NCI-H2227 (cell line): ENCODE data around the gene SPANXN1.
"Not testable (repeated sequence)": the region's sequence is repeated elsewhere in the genome, so short reads cannot be mapped to it uniquely, and the experiment has no call there.

Source experiments
- DNase-seq: peaks from one replicate; lab custom pipeline; 2025; ENCODE audit not compliant: unreplicated experiment; lab: John Stamatoyannopoulos, UW

The SPANXN1 gene, protein sequence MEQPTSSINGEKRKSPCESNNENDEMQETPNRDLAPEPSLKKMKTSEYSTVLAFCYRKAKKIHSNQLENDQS

DNA sequence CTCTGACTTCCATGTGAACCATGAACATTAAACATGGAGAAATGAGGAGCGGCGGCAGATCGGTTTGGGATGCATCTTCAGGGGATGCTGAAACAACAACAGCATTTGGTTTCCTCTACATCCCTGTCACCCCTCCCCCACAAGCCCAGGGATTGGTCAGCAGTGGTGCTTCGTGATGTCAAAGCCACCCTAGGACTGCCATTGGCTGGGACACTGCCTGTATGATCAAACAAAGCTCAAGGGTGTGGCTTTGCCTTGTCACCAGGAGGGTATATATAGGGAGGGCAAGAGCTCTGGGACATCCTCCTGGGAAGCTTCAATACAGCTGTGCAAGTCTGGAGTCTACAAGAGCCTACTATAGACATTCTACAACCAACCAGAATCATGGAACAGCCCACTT, at the start of gene SPANXN1:
TSS of gene SPANXN1 (plus strand) at position 301 of the 400 bp plus-strand sequence. CDS start at position 385, 84 bp downstream.
- DNase-seq = not testable (repeated sequence)

DNA sequence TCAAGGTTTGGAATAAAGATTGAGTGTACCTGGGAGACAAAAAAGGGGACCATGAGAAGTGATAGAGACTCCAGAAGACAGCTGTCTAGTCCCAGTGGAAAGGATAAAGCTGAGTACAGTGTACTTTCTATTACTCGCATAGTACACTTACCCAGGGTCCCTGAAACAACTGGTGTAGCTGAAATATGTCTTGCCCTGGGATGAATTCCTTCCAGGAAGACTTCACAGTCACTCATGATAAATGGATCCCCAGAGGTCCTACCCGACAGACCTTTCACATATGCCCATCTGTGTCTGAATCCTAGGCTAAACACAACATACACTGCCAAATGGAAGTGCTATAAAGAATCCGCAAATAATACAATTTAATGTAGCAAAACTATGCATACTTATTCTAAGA, 48.2 kb upstream of the SPANXN1 start:
- no peak for DNase-seq

DNA sequence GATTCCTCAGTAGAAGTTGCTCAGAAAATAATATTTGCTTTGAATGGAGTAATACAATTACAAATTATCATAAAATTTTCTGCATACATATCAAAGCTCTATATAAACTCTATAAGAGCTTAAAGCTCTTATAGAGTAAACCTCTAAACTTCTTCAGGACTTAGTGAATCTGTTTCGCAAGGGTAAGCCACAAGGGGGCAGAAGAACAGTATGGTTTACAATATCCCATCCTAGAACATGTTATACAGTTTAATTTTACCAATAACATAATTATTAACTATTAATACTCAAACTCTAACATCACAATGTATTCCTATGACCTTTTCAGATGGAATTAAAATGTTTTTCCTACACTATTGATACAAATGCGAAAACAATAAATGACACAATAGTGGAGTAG, 33.8 kb upstream of the SPANXN1 start:
- no peak for DNase-seq

DNA sequence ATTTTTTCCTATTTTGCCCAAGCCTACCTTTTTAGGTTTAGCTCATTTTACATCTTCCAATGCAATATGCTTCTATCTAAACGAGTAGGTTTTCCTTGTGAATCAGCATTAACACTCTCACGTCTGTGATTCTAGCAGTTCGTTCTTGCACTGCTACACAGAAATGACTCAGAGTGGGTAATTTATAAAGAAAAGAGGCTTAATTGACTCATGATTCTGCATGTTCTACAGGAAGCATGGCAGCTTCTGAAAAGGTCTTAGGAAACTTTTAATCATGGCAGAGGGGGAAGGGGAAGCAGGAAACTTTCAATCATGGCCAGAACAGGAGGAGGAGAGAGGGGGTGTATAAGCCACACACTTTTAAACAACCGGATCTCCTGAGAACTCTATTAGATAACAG, 44.9 kb downstream of the SPANXN1 start:
- no peak for DNase-seq
